ENCODE measurements around the gene ARID3B.
A peak's percentile ranks its signal among the peaks of the same experiment; 100 is the strongest.

ARID3B gene

GRCh38 chr15:74636984-74637383 is 96.0 kb downstream of the ARID3B start:
- DNase-seq = no peak

DNA sequence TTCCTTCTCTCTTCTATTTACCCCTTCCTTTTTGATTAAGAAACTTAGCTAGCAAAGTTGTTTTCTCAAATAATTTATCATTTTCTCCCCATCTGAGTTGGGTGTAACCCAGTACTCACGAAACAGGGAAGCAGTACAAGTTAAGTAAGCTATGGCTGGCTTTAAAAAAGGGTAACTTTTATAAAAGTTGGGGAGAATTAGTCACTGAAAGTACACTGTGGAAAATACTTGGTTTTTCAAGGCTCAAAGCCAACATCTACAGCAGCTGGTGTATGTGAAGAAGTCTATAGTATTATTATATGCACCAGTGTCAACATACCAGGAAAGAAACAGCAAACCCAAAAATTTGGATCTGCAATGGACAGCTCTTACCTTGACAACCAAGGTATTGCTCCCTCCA is 100.1 kb downstream of the ARID3B start:
- DNase-seq = no peak

GRCh38 chr15:74642348-74642733 is 101.3 kb downstream of the ARID3B start:
- peak in 1 of 51 donors; percentile 48 for DNase-seq

DNA sequence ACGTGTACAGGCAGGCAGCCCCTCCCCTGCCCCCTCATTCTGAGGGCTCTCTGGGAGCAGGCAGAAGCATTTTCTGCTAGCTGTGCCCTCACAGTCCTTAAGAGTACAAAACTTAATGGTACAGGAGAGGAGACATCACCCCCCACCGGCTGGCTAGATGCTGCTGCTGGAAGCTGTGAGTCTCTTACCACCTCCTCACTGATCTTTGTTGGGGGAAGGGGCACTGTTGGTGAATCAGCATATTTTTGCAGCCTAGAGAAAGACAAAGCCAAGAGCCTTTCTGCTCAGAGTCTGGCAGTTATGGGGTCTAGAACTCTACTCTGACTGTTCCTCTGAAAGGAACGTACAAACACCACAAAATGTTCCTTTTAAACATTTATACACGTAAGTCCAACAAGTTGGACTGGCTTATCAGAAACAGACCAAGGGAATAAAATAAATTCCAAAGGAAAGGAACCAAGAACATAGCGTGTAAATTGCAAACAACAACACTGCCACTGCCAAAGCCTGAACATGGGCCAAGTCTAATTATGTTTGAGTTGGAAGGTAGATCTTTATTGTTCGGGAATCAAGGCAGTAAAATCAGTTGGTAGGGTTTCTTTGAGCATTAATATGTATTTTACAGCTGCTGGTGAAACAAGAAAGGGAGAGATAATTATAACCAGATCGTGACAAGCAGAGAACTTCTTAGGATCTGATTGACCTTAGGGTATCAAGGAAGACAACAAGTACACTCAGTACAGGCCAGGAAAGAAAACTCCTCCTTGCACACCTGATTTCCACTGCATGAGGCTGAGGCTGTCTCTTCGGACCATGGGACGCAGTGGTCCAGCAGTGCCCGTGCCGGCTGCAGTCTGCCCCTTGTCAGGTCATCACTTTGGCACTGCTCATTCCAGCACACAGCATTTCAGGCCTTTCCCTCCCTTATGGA is 102.0 kb downstream of the ARID3B start:
- peak in 3 of 51 donors; percentile 12 to 48 (median 43) for DNase-seq

DNA sequence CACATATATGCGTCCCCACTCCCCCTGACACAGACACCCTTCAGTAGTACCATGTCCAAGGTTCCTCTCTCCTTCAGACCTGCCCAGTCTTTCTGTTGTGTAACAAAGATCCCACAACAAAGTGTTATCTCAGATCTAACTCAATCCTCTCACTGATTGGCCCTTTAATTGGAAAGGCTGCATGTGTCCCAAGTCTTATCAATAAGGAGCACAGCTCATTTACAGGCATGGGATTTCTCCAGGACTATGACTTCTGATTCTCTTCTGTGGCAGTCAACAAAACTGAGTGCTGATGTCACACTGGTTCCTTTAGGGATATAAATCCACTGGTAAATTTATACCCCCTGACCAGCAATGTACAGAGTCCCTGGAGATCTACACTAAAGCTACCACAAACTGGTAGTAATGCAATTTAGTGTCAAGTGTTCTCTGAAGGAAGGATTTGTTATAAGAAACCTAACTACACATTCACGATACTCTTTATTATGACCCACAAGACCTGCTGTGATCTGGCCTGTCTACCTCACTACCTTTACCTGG is 102.7 kb downstream of the ARID3B start:
- DNase-seq = no peak

DNA sequence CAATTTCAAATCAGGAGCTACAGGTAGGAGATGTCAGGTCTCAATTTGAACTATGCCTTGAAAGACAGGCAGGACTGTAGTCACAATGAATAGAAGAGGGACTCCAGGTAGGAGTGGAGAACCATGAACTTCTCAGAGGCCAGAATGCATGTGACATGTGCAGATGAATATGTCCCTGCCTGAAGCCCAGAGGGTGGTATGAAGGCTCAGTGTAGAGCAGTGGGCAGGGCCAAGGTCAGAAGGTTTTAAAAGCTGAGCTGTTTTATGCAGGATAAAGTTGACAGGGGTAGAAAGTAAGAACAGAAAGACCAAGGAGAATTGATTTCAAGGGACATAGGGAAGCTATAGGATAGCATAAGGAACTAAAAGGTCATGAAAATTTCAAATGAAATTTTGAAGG is 105.5 kb downstream of the ARID3B start:
- no peak for DNase-seq

Data from hypothalamus (tissue), 51 donors.